Lung (tissue), 12 donors: Measurements from ENCODE around the gene PODXL2. TPM values are rescaled to one million over a fixed set of nuclear protein-coding genes. Genes with fewer than 3 reads are reported as not detected.

Source experiments
- ATAC-seq: fragments of 200-7000 bp; cut with Tn5 transposase; one replicate; pipeline ENCODE4 v1.9.1; 2020; ENCODE audit warnings: moderate number of reproducible peaks; ENCODE audit not compliant: insufficient read depth, low FRiP score
- DNase-seq, 3 donors: peaks; one replicate each; pipeline ENCODE4 v3.0.0-alpha.2; 2013 to 2017
- H3K27ac ChIP-seq, 2 donors: one replicate each; pipeline ENCODE4 v1.5.1; 2013; ENCODE audit warnings: mild to moderate bottlenecking in 2 of 2, moderate library complexity in 2 of 2, control low read depth in 1 of 2, inconsistent platforms in 1 of 2, low read depth in 1 of 2, low read length in 1 of 2
- H3K27me3 ChIP-seq, 3 donors: one replicate each; pipeline ENCODE4 v1.5.1; 2013; ENCODE audit warnings: low read length in 2 of 3; ENCODE audit not compliant: control insufficient read depth in 3 of 3, insufficient read depth in 3 of 3
- H3K36me3 ChIP-seq, 4 donors: one replicate each; pipeline ENCODE4 v1.5.1; 2013; ENCODE audit warnings: low read length in 4 of 4, mild to moderate bottlenecking in 1 of 4, moderate library complexity in 1 of 4; ENCODE audit not compliant: control insufficient read depth in 4 of 4, insufficient read depth in 4 of 4
- H3K4me1 ChIP-seq, 5 donors: one replicate each; pipeline ENCODE4 v1.5.1; 2013; ENCODE audit warnings: low read length in 5 of 5, mild to moderate bottlenecking in 2 of 5, moderate library complexity in 1 of 5; ENCODE audit not compliant: control insufficient read depth in 5 of 5, insufficient read depth in 5 of 5
- H3K4me3 ChIP-seq: one replicate; pipeline ENCODE4 v1.5.1; 2013; ENCODE audit warnings: mild to moderate bottlenecking, control low read depth, moderate library complexity
- H3K9ac ChIP-seq, 2 donors: one replicate each; pipeline ENCODE4 v1.5.1; 2013; ENCODE audit warnings: low read length in 2 of 2, control low read depth in 1 of 2; ENCODE audit not compliant: insufficient read depth in 1 of 2
- H3K9me3 ChIP-seq, 4 donors: one replicate each; pipeline ENCODE4 v1.5.1; 2013; ENCODE audit warnings: low read length in 3 of 4, mild to moderate bottlenecking in 1 of 4, moderate library complexity in 1 of 4; ENCODE audit not compliant: control insufficient read depth in 4 of 4, insufficient read depth in 3 of 4
- CTCF ChIP-seq: IDR thresholded peaks from 2 replicates; pipeline ENCODE4 v1.5.1; 2012; ENCODE audit warnings: mild to moderate bottlenecking; ENCODE audit errors: control extremely low read depth, extremely low read depth
- WGBS, 2 donors: extraction: QIAGEN DNeasy Blood & Tissue Kit; methylation state at CpG; one replicate each; pipeline ENCODE4 v1.1.7; 2013; 5-methylcytosine and 5-hydroxymethylcytosine counted together
- polyA plus RNA-seq, 2 donors: library from polyadenylated mRNA; stranded (reverse); fragments of 200-250 nt; gene quantifications; one replicate each; pipeline ENCODE4 v1.2.1, GENCODE V29; 2013
- total RNA-seq, 2 donors: library from RNA; depleted of rRNA in 1 of 2; stranded (reverse); fragments of >200 nt in 1 of 2; gene quantifications; one replicate each; pipeline ENCODE4 v1.2.1, GENCODE V29; 2014 to 2021
- donor health status: control.
- donor health status: control.
- donor health status: Bipolar disorder and iron deficiency.
- donor health status: healthy.
- donor health status: DM: yes; HTN: yes; CAD: no.

PODXL2 gene
- total and polyA plus RNA-seq, 4 donors = 3.1 to 7.3 (median 4.6) TPM

DNA sequence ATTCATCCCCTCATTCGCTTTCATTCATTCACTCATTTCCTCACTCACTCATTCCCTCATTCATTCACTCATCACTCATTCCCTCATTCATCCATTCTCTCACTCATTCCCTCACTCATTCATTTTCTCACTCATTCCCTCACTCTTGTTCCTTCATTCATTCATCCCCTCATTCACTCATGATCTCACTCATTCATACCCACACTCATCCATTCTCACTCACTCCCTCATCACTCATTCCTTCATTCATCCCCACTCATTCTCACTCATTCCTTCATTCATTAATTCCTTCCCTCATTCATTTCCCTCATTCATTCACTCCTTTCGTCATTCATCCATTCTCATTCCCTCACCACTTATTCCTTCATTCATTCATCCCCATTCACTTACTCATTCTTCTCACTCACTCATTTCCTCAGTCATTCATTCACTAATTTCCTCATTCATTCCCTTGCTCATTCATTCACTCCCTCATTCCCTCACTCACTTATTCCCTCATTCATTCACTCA, 58.3 kb downstream of the PODXL2 start:
- no peak overlapping the region for H3K27ac ChIP-seq
- no peak overlapping the region for H3K4me3 ChIP-seq
- TF ChIP-seq CTCF = no peak
- no peaks in the 10 kb centered on the region for H3K36me3 ChIP-seq
- ATAC-seq (no peak), DNase-seq (no peak)
- H3K9ac ChIP-seq = no peak overlapping the region
- 95 to 96% methylated on average over 2 of the region's 2 CpGs for WGBS, 2 donors
- H3K27me3 ChIP-seq = no peaks in the 10 kb centered on the region
- H3K4me1 ChIP-seq = peaks cover 0 to 10% (median 4%) of the 10 kb centered on the region in 5 donors
- no peaks in the 10 kb centered on the region for H3K9me3 ChIP-seq

DNA sequence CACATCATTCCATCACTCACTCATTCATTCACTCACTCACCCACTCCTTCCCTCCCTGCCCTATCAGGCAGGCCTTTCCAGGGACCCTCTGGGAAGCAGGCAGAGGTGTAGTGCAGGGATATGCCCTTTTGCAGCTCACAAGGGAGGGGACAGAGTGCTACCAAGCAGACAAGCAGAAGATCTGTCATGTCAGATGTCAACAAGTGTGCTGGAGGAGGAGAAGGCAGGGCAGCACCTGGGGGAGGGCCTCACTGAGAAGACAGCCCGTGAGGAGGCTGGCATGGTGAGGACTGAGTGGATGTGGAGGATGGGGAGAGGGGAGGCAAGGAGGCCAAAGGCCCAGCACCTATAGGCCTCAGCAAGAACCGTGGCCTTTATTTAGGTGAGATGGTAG, 59.0 kb downstream of the PODXL2 start:
- 67 to 78% methylated on average over 2 of the region's 2 CpGs for WGBS, 2 donors
- H3K4me1 ChIP-seq = peaks cover 0 to 10% (median 4%) of the 10 kb centered on the region in 5 donors
- no peaks in the 10 kb centered on the region for H3K9me3 ChIP-seq
- no peaks in the 10 kb centered on the region for H3K27me3 ChIP-seq
- no peak overlapping the region for H3K4me3 ChIP-seq
- ATAC-seq (no peak), DNase-seq (no peak)
- H3K9ac ChIP-seq = peak overlapping the region in 1 of 2 donors; percentile 4
- H3K27ac ChIP-seq = no peak overlapping the region
- no peaks in the 10 kb centered on the region for H3K36me3 ChIP-seq
- no peak for TF ChIP-seq CTCF

DNA sequence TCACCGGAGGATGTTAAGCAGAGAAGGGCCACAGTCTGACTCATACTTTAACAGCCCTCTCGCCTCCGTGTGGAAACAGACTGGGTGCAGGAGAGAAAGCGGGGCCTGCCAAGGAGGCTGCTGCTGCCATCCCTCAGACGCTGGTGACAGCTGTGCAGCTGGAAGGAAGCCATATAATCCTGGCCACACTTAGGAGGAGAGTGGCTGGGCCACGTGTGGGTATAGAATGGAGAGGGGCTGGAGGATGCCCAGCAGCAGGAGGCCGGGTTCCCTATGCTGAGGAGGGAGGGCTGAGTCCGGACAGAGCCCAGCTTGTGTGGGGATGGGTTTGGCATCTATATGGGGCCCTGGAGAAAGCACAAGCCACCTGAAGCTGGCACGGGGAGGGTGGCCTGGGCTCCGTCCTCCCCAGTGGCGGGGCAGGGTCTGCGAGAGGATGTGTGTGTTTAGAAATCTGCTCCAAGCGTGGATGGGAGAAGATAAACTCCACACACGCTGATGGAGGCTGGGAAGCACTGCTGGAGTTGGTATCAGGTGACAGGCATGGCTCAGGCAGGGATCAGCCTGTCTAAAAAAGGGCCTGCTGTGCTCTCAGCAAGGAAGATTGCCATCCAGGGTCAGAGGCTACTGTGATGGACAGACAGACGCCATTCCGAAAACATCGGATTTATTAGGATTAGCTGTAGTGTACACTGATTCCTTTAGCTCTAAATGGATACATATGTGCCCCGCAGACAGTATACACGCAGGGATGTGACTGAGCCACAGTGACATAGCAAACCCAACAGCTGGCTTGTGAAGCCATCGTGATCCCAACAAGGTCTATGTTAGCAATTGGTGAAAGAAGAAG, 59.7 kb downstream of the PODXL2 start:
- H3K27ac ChIP-seq = no peak overlapping the region
- H3K4me1 ChIP-seq = peaks cover 0 to 10% (median 4%) of the 10 kb centered on the region in 5 donors
- H3K4me3 ChIP-seq = no peak overlapping the region
- no peak for TF ChIP-seq CTCF
- ATAC-seq (no peak), DNase-seq (peak; percentile 31 to 44 (median 42))
- no peaks in the 10 kb centered on the region for H3K36me3 ChIP-seq
- no peaks in the 10 kb centered on the region for H3K27me3 ChIP-seq
- no peak overlapping the region for H3K9ac ChIP-seq
- no peaks in the 10 kb centered on the region for H3K9me3 ChIP-seq
- 73 to 74% methylated on average over 20 of the region's 20 CpGs for WGBS, 2 donors
